DND-41 (cell line): Measurements from ENCODE around the gene ZDHHC14.

Source experiments
- CTCF ChIP-seq: IDR thresholded peaks from 2 replicates; pipeline ENCODE4 v1.5.1; 2012; ENCODE audit warnings: borderline replicate concordance, low read length, moderate library complexity, mild to moderate bottlenecking; ENCODE audit not compliant: poor library complexity, severe bottlenecking; ENCODE audit errors: extremely low read depth
- EZH2 ChIP-seq: IDR thresholded peaks from 3 replicates; pipeline ENCODE4 v1.6.1; 2012; ENCODE audit warnings: borderline replicate concordance, low read depth, mild to moderate bottlenecking, moderate library complexity, low read length, inconsistent platforms; ENCODE audit not compliant: severe bottlenecking

- no peak for TF ChIP-seq CTCF
- no peak for TF ChIP-seq EZH2
Measured at GRCh38 chr6:157684620-157685299, 303.8 kb downstream of the ZDHHC14 start.
